Prostate gland (tissue), 2 donors: ENCODE results near the gene PRSS48.

Experiments used
- POLR2A ChIP-seq: fragments of 450-650 bp; IDR thresholded peaks from one replicate; pipeline ENCODE4 v1.6.1; 2016; ENCODE audit warnings: antibody characterized with exemption, mild to moderate bottlenecking
- POLR2AphosphoS5 ChIP-seq: sonication (generic); formaldehyde crosslinking; IDR thresholded peaks from one replicate; pipeline ENCODE4 v1.6.1; 2017; ENCODE audit warnings: antibody characterized with exemption
- TF ChIP-seq, protein P1 (sequence below), 4 experiments: fragments of 200-600 bp in 2 of 4; fragments of 450-650 bp in 2 of 4; sonication (generic) in 2 of 4; IDR thresholded peaks; 1 replicate in 3 of 4; 2 replicates in 1 of 4; pipeline ENCODE4 v1.5.1; 2016 to 2019; ENCODE audit warnings: antibody characterized with exemption in 4 of 4, mild to moderate bottlenecking in 2 of 4, moderate library complexity in 2 of 4

GRCh38 chr4:151313306-151314009 is 36.5 kb downstream of the PRSS48 start:
- TF ChIP-seq POLR2AphosphoS5 (no peak), POLR2A (no peak)
- TF ChIP-seq, protein P1, sequence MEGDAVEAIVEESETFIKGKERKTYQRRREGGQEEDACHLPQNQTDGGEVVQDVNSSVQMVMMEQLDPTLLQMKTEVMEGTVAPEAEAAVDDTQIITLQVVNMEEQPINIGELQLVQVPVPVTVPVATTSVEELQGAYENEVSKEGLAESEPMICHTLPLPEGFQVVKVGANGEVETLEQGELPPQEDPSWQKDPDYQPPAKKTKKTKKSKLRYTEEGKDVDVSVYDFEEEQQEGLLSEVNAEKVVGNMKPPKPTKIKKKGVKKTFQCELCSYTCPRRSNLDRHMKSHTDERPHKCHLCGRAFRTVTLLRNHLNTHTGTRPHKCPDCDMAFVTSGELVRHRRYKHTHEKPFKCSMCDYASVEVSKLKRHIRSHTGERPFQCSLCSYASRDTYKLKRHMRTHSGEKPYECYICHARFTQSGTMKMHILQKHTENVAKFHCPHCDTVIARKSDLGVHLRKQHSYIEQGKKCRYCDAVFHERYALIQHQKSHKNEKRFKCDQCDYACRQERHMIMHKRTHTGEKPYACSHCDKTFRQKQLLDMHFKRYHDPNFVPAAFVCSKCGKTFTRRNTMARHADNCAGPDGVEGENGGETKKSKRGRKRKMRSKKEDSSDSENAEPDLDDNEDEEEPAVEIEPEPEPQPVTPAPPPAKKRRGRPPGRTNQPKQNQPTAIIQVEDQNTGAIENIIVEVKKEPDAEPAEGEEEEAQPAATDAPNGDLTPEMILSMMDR (IDR thresholded peaks at IDR 0.05) = no peak
